OCI-LY7 (cell line): Measurements from ENCODE around the gene CSRP3. TPM values are rescaled to one million over a fixed set of nuclear protein-coding genes. Genes with fewer than 3 reads are reported as not detected.
"Not testable (repeated sequence)": the region's sequence is repeated elsewhere in the genome, so short reads cannot be mapped to it uniquely, and the experiment has no call there.

Experiments
- BruUV-seq: library from RNA; stranded (reverse); fragments of 400-500 nt; replicated peaks from 2 replicates; lab custom pipeline; 2021; lab: Mats Ljungman, UMichigan
- CTCF ChIA-PET: fragments of 300-600 bp; sonication (Branson Sonifier 250); formaldehyde crosslinking; loops from one replicate; lab custom pipeline; 2022; ENCODE audit warnings: antibody characterized with exemption; ENCODE audit not compliant: unreplicated experiment; lab: Charles Lee
- POLR2A ChIA-PET: fragments of 300-600 bp; sonication (Branson Sonifier 250); formaldehyde crosslinking; loops from one replicate; lab custom pipeline; 2022; ENCODE audit warnings: antibody characterized with exemption; lab: Charles Lee
- DNase-seq: peaks from one replicate; pipeline ENCODE4 v3.0.0-alpha.2; 2015; ENCODE audit warnings: low spot score
- H2AFZ ChIP-seq: fragments of 200-600 bp; sonication (generic), shearing (Covaris generic); 2 replicates; pipeline ENCODE4 v1.6.1; 2014; ENCODE audit warnings: mild to moderate bottlenecking, antibody characterized with exemption, low read length, moderate library complexity
- H3K27ac ChIP-seq: fragments of 200-600 bp; sonication (generic); 2 replicates; pipeline ENCODE4 v1.5.1; 2014; ENCODE audit warnings: mixed run types, low read depth, mild to moderate bottlenecking, moderate library complexity, low read length, inconsistent platforms; ENCODE audit not compliant: poor library complexity, severe bottlenecking
- H3K36me3 ChIP-seq: fragments of 200-600 bp; sonication (generic); 2 replicates; pipeline ENCODE4 v1.6.1; 2014; ENCODE audit warnings: mild to moderate bottlenecking, antibody characterized with exemption, low read length, moderate library complexity, mixed read lengths; ENCODE audit not compliant: insufficient read depth
- H3K4me1 ChIP-seq: fragments of 200-600 bp; sonication (generic); 2 replicates; pipeline ENCODE4 v1.5.1; 2014; ENCODE audit warnings: mild to moderate bottlenecking, low read length; ENCODE audit not compliant: insufficient read depth, poor library complexity, severe bottlenecking
- H3K4me2 ChIP-seq: fragments of 200-600 bp; sonication (generic); 2 replicates; pipeline ENCODE4 v1.6.1; 2014; ENCODE audit warnings: mild to moderate bottlenecking, low read length
- H3K4me3 ChIP-seq: fragments of 200-600 bp; sonication (generic); 2 replicates; pipeline ENCODE4 v1.5.1; 2014; ENCODE audit warnings: mild to moderate bottlenecking, low read depth, low read length; ENCODE audit not compliant: poor library complexity, severe bottlenecking
- H3K79me2 ChIP-seq: fragments of 200-600 bp; sonication (generic); 2 replicates; pipeline ENCODE4 v1.6.1; 2016; ENCODE audit warnings: low read depth, mild to moderate bottlenecking, low read length, moderate library complexity, mixed read lengths; ENCODE audit not compliant: insufficient read depth
- H3K9me2 ChIP-seq: fragments of 200-600 bp; sonication (generic); 2 replicates; pipeline ENCODE4 v1.6.1; 2016; ENCODE audit warnings: mild to moderate bottlenecking, low read length, mixed read lengths; ENCODE audit not compliant: insufficient read depth
- H3K9me3 ChIP-seq: fragments of 200-600 bp; sonication (generic); 2 replicates; pipeline ENCODE4 v1.6.1; 2014; ENCODE audit warnings: mild to moderate bottlenecking, mixed run types, low read length, mixed read lengths
- H4K20me1 ChIP-seq: fragments of 200-600 bp; sonication (generic); 2 replicates; pipeline ENCODE4 v1.6.1; 2014; ENCODE audit warnings: mild to moderate bottlenecking, antibody characterized with exemption, low read length, moderate library complexity, mixed read lengths; ENCODE audit not compliant: insufficient read depth
- CTCF ChIP-seq: fragments of 200-600 bp; sonication (generic); conservative IDR thresholded peaks from 2 replicates; pipeline ENCODE4 v1.5.1; 2014; ENCODE audit warnings: mild to moderate bottlenecking, antibody characterized with exemption, low read length, moderate library complexity, mixed read lengths
- EZH2phosphoT487 ChIP-seq: fragments of 200-600 bp; sonication (generic); IDR thresholded peaks from 2 replicates; pipeline ENCODE4 v1.6.1; 2018; ENCODE audit warnings: low read depth, borderline replicate concordance, mild to moderate bottlenecking, mixed run types, antibody characterized with exemption, low read length, moderate library complexity, mixed read lengths
- intact Hi-C: fragments of 100-400 bp; cut with micrococcal nuclease; formaldehyde crosslinking; loops from one replicate; pipeline ENCODE4 v1.10.0; 2022; ENCODE audit not compliant: unreplicated experiment
- total RNA-seq, 2 experiments: library from RNA; depleted of rRNA in 1 of 2; stranded (reverse); fragments of >200 nt in 1 of 2; shearing (Covaris generic) in 1 of 2; gene quantifications; 2 replicates each; pipeline ENCODE4 v1.2.3, GENCODE V29; 2014 to 2022

The CSRP3 gene
- total RNA-seq, 2 experiments from 2014 or later = not detected

GRCh38 chr11:19156892-19157291 is 44.9 kb downstream of the CSRP3 start:
- Histone ChIP-seq H3K9me2 (no peaks in the 10 kb centered on the region), H3K4me1 (no peaks in the 10 kb centered on the region), H2AFZ (no peak overlapping the region), H3K36me3 (peaks cover 79% of the 10 kb centered on the region), H3K4me3 (no peak overlapping the region), H3K9me3 (no peaks in the 10 kb centered on the region), H3K27ac (no peak overlapping the region), H3K4me2 (no peak overlapping the region), H3K79me2 (no peaks in the 10 kb centered on the region), H4K20me1 (no peaks in the 10 kb centered on the region)
- DNase-seq = no peak
- CTCF ChIA-PET = no interaction called here
- POLR2A ChIA-PET = no interaction called here
- intact Hi-C loops = no loop called here
- TF ChIP-seq EZH2phosphoT487 (no peak), CTCF (no peak)
- no TSS peak for BruUV-seq

GRCh38 chr11:19145319-19145718 is 56.5 kb downstream of the CSRP3 start:
- no peak for DNase-seq
- Histone ChIP-seq H3K36me3 (peaks cover 34% of the 10 kb centered on the region), H3K9me3 (no peaks in the 10 kb centered on the region), H3K27ac (no peak overlapping the region), H2AFZ (no peak overlapping the region), H3K9me2 (no peaks in the 10 kb centered on the region), H3K79me2 (no peaks in the 10 kb centered on the region), H3K4me3 (no peak overlapping the region), H3K4me2 (no peak overlapping the region), H4K20me1 (no peaks in the 10 kb centered on the region), H3K4me1 (no peaks in the 10 kb centered on the region)
- ChIA-PET CTCF (no interaction called here), POLR2A (no interaction called here)
- TF ChIP-seq CTCF (no peak), EZH2phosphoT487 (no peak)
- BruUV-seq = no TSS peak
- intact Hi-C loops = no loop called here

- H3K9me3 ChIP-seq, H4K20me1 ChIP-seq, H3K79me2 ChIP-seq, CTCF ChIA-PET, DNase-seq, H2AFZ ChIP-seq, H3K27ac ChIP-seq, H3K4me3 ChIP-seq, intact Hi-C loops, H3K9me2 ChIP-seq, BruUV-seq, H3K4me1 ChIP-seq, POLR2A ChIA-PET, H3K4me2 ChIP-seq: not testable (repeated sequence)
- H3K36me3 ChIP-seq = peaks cover 22% of the 10 kb centered on the region
These were observed 64.9 kb downstream of the CSRP3 start for GRCh38 chr11:19136884-19137283.
